NCI-H2227 (cell line): ENCODE results near the gene SLAMF1.
"Not testable (repeated sequence)": the region's sequence is repeated elsewhere in the genome, so short reads cannot be mapped to it uniquely, and the experiment has no call there.

Experiments used
- DNase-seq: peaks from one replicate; lab custom pipeline; 2025; ENCODE audit not compliant: unreplicated experiment; lab: John Stamatoyannopoulos, UW

Gene SLAMF1, protein sequence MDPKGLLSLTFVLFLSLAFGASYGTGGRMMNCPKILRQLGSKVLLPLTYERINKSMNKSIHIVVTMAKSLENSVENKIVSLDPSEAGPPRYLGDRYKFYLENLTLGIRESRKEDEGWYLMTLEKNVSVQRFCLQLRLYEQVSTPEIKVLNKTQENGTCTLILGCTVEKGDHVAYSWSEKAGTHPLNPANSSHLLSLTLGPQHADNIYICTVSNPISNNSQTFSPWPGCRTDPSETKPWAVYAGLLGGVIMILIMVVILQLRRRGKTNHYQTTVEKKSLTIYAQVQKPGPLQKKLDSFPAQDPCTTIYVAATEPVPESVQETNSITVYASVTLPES

DNA sequence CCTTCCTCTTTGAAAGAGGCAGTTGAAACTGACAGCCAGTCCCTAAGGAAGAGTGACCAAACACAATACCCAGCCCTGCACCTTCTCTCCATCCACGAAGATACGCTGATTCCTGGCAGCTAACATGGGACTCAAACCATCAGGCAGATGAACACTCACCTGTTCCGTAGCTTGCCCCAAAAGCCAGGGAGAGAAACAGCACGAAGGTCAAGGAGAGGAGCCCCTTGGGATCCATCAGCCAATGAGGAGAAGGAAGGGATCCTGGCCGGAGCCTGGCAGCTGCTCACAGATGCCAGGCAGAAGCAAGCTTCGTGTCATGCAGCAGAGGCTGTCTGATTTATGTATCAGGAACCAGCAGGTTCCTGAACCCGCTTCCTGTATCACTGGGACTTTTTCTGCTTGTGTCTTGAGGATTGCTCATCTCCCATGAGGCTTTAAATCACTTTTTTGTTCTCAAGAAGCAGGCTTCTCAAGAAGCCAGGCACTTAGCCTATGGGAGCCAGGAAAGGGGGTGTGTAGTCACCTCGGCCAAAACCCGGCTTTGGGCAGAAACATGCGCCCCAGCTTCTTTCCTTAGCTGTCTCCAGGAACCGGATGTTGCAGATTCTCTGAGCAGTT is at the start of gene SLAMF1:
Gene SLAMF1, minus strand, starts transcription at position 334 of the 618 bp plus-strand sequence. Its CDS starts 99 bp downstream, at position 235.
- no peak for DNase-seq

DNA sequence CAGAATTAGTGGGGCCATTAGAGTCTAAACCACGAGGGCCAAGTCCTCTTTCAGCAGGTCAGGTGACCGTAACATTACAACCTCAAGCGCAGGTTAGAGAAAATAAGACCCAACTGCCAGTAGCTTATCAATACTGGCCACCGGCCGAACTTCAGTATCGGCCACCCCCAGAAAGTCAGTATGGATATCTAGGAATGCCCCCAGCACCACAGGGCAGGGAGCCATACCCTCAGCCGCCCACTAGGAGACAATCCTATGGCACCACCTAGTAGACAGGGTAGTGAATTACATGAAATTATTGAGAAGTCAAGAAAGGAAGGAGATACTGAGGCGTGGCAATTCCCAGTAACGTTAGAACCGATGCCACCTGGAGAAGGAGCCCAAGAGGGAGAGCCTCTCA is 45.5 kb upstream of the SLAMF1 start:
- DNase-seq: not testable (repeated sequence)

DNA sequence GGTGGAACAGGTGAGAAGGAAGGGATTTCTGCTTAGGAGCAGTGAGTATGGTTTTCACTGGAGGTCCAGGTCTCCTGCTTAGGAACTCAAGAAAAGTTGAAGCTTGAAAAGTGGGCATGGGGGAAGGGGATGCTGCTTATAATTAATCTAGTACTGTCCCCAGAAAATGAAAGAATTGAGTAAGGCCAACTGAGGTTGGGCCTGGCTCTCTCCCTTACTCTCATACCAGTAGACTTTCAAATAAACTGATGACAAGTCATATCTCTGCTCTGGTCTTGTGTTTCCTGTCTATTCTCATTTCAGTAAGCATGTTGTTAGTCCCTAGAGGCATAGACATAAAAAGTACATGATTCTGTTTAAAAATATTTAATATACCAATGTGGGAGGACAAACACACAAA is 38.4 kb upstream of the SLAMF1 start:
- no peak for DNase-seq

DNA sequence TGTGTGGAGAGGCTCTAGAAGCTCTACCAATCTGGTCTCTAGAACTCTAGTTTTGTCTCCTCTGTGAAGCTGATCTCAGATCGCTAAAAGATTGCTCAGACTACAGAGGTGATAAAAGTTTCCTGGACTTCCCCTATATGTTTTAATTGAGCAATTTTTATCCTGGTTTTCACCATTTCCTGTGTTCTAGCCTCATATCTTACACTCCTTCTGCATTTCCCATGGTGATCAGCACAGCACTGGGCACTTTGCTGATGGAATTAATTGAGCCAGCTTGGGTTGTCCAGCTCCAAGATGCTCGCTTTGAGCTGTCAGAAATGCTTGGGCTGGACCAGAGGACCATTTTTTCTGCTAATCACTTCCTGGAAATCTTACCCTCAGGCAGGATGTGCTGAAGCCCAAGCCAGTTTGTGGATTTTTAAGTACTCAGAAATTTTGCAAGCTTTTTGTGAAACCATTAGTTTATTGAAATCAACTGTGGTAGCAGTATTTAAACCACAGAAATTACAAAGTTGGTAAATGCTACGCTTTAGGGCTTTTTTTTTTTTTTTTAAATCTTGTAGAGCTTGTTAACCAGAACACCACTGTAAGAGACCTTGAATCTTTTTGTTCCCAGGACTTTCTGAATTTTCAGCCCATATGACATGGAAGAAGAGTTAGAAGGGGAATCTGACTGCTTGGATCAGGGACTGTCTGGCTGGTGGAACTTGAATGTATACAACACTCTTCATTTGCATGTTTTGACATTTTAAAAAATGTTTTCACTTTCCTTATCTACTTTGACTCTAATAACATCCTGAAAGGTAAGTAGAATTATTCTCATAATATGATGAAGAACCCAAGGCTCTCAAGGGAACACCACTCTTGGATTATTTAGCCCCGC is 36.4 kb upstream of the SLAMF1 start:
- no peak for DNase-seq

DNA sequence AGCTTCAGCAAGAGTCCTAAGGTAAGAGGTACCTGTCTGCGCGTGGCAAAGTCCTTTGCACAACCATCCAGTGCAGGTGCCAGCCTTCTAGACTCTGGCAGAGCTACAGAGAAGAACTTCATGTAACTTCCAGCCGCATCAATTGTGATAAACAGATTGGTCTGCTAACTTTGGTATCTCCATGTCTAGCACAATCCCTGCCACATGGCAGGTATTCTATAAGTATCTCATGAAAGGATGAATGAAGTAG is 35.0 kb upstream of the SLAMF1 start:
- DNase-seq: no peak

DNA sequence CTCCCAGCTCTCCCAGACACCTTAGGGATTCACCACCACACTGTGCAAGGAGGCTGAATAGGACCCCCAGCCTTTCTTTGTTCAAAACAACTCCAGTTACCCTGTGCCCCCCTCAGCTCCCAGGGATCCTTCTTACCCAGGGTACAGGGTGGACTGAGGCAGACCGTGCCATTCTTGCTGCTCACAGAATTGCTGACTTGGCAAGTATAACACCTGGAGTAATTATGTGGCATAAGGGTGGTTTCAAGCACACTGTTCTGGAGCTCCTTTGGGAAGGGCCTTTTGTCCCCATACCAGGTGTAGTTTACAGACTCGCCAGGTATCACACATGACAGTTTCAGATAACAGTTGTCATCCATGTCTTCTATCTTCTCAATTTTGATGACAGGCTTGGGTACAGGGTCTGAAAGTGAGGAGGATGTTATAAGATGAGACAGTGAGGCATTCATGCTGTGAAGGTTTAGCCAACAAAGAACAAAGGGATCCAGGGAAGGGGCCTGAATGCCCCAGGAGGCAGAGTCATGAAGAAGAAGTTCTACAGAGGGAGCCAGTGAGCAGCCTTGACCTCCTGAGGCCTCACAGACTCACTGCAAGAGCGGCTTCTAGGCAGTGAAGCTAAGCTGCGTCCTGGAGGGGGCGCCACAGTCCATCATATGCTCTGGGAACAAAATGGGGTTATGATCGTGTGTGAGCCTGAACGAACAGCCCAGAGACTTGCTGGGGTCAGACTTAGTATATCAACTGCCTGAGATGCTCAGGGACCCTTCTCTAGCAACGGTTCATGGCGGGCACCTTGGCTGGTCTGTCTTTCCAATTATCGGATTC is 34.4 kb upstream of the SLAMF1 start:
- DNase-seq: peak; percentile 10

DNA sequence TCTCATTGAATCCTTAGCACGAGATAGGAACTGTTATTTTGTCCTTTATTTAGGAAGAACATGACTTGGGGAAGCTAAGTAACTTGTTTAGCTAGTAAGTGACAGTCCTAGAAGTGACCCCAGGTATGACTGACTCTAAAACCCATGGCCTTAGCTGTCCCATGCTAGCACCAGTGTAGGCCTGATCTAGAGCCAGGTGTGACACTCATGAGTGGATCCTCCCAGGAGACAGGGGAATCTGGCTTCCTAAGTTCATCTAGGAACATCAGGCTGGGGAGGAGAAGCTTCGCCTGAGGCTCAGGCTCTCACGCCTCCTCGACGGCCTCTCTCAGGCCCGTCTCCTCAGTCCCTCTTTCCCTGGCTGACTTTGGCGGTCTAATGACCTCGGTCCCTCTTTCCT is 33.6 kb upstream of the SLAMF1 start:
- no peak for DNase-seq

DNA sequence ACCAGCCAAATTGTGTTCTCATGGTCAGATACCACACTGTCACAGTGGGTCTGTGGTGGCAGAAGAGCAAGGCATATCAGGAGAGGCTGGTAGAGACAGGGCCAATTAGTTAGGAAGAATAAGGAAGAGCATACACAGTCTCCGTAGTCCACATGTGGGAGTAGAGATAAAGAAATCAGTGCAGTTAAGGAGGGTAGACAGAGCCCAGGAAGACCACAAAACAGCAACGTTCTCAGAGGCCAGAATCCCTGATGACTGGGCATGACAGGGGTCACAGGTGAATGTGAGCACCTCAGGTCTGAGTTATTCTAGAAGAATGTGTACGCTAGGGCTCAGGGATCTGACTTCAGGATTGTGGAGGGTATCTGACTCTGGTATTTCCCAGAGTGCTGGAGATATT is 33.0 kb upstream of the SLAMF1 start:
- no peak for DNase-seq

DNA sequence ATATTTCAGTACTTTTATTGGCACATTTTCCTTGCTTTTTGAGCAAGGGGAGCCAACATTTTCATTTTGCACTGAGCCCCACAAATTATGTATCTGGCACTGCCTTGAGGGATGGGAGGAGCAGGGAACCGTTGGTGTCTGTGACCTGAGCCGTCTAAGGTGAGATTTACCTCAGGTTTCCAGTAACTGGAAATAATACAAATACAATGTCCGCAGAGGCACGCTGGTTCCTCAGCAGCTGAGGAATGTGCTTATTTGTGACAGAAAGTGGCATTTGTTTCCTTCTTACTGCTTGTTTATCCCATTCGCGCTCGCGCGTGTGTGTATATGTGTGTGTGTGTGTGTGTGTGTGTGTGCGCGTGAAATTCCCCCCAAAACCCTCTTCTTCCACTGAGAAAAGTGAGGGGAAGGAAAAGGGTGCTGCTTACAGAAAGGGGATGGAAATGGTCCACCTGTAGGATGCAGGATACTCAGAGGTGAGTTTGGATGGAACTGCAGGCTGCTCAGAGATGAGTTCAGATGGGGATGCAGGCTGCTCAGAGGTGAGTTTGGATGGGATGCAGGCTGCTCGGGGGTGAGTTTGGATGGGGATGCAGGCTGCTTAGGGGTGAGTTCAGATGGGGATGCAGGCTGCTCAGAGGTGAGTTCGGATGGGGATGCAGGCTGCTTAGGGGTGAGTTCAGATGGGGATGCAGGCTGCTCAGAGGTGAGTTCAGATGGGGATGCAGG is 30.2 kb upstream of the SLAMF1 start:
- no peak for DNase-seq

DNA sequence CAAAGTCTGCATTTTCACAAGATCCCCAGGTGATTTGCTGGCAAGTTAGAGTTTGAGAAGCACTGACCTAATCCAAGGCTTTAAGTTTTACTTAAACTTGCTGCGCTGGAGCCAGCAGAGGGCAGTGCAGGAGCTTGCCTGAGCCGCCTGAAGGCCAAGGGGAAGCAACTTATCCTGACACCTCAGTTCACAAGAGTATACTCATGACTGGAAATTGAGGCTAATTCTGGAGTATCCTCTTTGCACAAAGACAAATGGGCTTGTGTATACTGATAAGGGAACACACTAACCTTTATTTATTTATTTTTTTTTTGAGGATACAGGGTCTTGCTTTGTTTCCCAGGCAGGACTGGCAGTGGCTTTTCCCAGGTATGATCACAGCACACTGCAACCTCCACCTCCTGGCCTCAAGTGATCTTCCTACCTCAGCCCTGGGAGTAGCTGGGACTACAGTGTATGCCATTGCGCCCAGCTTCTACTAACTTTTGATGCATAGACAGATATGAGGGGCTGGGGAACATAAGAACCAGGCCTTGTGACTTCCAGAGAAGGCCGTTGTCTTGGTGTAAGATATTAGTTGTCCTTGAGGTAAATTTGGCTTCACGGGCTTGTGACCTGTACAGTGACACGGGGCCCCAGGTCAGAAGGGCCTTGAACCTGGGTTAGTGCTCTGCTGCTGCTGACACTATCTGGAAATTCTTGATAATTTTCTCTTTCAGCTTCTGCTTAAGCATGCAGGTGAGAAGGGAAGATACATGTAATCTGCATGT is 29.0 kb upstream of the SLAMF1 start:
- DNase-seq: peak; percentile 64

DNA sequence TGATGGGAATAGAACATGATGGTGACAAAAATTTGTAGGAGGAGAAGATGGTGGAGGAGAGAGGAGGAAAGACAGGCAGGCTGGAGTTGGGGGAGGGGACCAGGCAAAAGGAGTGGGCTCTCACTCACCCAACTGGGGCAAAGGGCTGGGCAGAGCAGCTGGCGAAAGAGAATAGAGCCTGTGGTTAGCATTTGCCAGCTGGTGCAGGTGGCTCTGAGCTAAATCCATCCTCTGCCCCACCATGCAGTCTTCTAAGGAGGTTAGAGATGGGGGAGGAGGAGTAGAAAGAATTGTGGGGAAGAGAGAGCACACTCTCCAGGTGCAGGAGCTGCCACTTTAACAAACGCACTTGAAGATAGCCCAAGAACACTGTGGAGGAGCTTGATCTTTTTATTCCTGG is 27.6 kb upstream of the SLAMF1 start:
- no peak for DNase-seq

DNA sequence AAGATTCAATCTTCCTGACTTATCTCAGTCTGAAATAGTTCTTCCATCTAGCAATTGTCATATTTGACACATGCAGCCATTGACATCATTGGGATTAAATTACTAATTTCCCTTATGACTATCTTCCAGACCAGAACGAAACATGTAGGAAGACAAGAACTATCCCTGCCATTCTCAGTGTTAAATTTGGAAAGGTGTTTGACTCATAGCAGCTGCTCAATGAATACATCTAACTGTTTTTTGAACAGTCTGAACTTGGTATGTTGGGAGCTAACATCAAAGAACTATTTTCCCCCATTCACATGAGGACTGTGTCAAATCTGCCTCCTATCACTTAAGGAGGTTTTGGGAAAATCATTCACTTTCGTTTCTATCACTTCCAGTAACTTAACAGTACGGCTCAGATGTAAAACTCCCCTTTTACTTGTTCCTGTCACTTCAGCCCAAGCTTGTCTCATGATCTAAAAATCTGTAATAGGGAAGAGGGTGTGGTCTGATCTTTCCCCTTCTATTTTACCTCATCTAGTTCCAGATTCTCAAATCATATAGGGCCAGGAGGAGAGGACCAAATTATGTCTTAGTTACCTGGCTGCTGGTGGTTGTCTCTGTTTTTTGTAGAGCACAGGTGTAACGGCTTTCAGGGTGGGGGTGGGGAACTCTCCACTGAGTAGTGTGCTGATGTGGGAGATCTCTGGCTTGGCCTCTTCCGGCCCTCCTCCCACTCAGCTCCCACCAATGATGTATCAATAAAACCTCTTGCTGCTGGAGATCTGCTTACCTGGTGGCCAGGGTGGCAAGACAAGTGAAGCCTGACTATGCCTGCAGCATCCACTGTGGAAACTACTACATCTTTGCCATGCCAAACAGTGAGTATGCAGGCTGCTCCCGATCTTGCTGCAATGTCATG is 26.2 kb upstream of the SLAMF1 start:
- DNase-seq: no peak

DNA sequence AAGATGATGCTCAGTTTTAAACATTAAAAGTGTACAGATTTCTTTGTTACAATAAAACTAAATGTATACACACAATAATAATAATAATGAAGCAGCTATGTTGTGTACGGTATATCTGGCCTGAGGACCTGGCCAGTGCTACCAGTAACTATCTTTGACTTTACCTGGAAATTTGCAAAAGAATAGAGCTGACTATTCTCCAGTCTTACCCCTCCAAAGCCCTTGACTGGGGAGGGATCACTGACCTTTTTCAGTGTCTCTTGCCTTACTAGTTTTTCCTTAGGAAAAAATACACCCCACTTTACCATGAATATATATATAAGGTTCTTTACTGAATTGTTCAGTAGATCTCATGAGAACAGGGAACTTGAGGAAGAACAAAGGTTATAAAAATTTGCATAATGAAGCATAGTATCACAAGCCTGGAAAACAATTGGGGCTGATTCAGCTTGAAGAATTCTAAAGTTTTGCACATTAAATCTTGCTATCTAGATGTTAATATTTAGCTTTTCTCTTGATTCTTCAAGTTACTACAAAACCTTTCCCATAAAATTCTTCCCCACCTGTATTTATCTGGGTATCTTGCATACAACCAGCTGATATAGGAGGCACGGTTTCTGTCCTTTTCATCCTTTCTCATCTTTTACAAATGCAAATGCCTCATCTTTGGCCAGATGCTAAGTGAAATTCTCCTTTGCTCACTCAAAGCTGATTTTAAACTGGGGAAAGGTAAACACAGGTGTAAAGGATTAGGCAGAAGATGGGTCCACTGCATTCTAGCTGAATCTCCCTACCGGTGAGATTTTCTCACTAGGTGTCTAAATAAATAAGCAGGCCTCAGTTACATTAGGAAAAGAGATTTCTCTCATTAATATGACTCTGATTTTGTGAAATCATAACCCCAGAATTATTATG is 25.0 kb upstream of the SLAMF1 start:
- no peak for DNase-seq

DNA sequence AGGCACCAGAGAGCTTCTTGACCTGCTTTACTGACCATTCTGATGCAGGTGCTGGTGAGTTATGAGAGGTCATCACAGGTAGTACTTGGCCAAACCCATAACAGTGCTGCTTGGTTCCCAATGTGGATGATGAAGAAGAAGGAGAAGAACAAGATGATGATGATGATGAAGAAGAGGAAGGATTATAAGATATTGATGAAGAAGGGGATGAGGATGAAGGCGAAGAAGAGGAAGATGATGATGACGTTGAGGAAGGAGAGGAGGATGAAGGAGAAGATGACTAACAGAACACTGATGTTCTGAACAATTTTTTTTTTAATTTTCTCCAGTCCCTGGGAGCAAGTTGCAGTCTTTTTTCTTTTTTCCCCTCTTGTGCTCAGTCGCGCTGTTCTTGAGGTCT is 23.9 kb upstream of the SLAMF1 start:
- DNase-seq: no peak

DNA sequence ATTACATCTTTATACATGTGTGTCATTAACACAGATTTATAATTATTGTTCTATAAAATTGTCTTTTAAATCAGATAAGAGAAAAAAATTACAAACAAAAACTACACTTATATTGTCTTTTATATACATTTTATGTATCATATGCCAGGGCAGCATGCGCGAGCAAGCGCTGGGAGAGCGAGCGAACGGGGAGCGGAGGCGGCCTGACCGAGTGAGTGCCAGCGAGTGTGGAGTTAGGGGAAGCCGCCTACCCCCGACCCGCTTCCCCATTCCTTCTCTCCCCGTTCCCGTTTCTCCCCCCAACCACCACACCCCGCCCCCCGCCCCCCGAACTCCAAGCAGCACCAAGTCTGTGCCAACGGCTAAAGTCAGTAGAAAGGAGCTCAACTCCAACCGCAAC is 23.0 kb upstream of the SLAMF1 start:
- DNase-seq: no peak

DNA sequence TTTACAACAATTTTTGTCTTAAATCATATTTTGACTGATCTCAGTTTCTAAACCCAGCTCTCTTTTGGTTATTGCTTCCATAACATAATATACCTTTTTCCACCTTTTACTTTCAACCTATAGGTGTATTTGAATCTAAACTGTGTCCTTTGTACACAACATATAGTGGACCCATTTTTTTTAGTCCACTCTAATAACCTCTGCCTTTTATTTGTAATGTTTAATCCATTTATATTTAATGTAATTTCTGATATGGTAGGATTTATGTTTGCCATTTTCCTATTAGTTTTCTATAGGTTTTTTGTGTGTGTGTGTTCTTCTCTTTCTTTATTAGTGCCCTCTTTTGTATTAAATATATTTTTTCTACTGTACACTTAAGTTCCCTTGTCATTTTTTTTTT is 22.4 kb upstream of the SLAMF1 start:
- DNase-seq: no peak

DNA sequence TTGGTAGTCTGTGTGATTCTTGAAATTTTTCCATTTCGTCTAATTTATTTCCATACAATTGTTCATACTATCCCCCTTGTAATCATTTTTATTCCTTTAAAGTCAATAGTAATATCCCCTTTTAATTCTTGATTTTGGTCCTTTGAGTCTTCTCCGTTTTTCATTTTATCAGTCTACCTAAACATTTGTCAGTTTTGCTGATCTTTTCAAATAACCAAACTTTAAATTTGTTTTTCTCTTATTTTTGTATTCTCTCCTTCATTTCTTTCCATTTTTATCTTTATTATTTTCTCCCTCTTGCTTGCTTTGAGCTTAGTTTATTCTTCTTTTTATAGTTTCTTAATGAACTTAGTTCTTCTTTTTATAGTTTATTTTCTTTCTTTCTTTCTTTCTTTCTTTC is 21.1 kb upstream of the SLAMF1 start:
- DNase-seq: no peak

DNA sequence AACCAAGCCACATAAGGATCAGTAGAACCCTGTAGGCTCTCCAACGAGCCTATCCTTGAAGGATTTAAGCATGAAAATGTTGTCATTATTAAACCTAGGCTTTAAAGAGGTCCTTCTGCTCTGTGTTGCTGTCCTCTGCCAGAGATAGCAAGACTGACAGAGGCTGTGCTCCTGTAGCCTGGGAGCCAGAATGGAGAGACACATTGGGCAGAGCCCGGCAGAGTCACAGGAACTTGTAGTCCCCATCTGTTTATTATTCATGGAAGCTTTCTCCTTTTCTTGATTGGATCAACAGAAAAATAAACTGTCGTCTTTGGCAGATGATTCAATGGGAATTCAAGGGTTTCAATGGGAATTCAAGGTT is 19.2 kb upstream of the SLAMF1 start:
- no peak for DNase-seq
